ENCODE data around the gene NTM.
A peak's percentile ranks its signal among the peaks of the same experiment; 100 is the strongest.

NTM gene

DNA sequence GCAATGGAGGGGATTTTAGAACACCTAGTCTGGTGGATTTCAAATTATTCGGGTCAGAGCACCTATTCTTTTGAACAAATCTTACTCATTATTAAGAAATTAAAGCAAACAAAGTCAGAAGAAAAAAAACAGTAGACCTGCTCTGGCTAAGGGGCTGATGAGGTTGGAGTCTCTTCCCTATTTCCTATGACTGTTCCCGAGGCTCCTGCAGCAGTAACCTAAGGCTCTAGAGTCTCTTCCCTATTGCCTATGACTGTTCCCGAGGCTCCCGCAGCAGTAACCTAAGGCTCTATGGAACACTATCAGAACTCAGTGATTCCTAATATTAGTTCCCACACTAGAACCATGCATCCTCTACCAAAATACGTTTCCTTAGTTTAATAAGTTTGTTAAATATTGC lies 607.9 kb downstream of the NTM start:
- peaks cover 7% of the 10 kb centered on the region for H3K4me1 ChIP-seq (ENCODE audit: control insufficient read depth, insufficient read depth, low read length)
- H3K4me3 ChIP-seq (ENCODE audit: low read length): no peak overlapping the region

DNA sequence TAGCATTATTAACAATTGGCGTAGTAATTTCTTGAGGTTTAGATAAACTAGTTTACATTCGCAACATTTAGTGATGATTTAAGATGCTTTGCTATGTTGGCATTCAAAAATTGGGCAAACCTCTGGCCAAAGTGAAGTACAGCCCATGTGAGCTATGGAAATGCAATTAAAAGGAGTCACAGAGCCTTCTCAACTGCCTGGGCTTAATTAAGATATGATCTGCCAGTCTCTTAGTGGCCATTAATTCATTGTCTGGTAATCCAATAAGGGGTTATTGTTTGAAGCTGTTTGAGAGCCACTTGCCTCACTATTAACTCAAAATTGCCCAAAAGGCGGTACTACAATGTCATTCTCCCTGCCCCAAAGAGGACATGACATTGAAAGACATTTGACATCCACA lies 608.9 kb downstream of the NTM start:
- Histone ChIP-seq H3K4me1 (ENCODE audit: control insufficient read depth, insufficient read depth, low read length) (peaks cover 7% of the 10 kb centered on the region), H3K36me3 (ENCODE audit: control insufficient read depth, insufficient read depth, low read length, severe bottlenecking) (no peaks in the 10 kb centered on the region)
- no peak for DNase-seq (ENCODE audit: low read depth)

More for the DNA sequence above, 607.9 kb downstream of the NTM start:
- DNase-seq (ENCODE audit: low read depth): no peak
- no peaks in the 10 kb centered on the region for H3K9me3 ChIP-seq (ENCODE audit: control insufficient read depth, low read length)
- H3K36me3 ChIP-seq (ENCODE audit: control insufficient read depth, insufficient read depth, low read length, severe bottlenecking): no peaks in the 10 kb centered on the region
- H3K27me3 ChIP-seq (replicated peaks; ENCODE audit: control insufficient read depth, insufficient read depth, low read length): no peaks in the 10 kb centered on the region
- H3K9ac ChIP-seq (ENCODE audit: low read length): no peak overlapping the region

DNA sequence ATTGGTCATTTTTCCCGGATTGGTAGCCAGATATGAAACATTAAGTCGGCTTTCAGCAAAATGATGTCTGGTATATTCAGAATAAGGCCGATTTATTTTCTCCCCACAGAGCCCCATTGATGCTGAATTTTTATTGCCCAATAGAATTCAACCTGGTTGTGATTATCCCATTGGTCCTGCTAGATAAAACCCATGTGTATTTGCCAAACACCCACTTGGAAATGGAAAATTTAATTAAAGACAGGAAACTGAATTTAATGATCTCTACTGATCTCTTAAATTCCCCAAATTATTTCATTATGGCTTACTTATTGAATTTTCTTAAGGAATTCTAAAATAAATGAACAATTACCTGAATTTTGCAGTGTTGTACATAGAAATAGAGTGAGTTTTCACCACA lies 609.8 kb downstream of the NTM start:
- Histone ChIP-seq H3K9ac (ENCODE audit: low read length) (no peak overlapping the region), H3K4me1 (ENCODE audit: control insufficient read depth, insufficient read depth, low read length) (peaks cover 7% of the 10 kb centered on the region), H3K9me3 (ENCODE audit: control insufficient read depth, low read length) (no peaks in the 10 kb centered on the region), H3K27me3 (replicated peaks; ENCODE audit: control insufficient read depth, insufficient read depth, low read length) (no peaks in the 10 kb centered on the region), H3K4me3 (ENCODE audit: low read length) (no peak overlapping the region), H3K36me3 (ENCODE audit: control insufficient read depth, insufficient read depth, low read length, severe bottlenecking) (no peaks in the 10 kb centered on the region)
- DNase-seq (ENCODE audit: low read depth): no peak

More for the DNA sequence above, 608.9 kb downstream of the NTM start:
- H3K9me3 ChIP-seq (ENCODE audit: control insufficient read depth, low read length): no peaks in the 10 kb centered on the region
- no peak overlapping the region for H3K9ac ChIP-seq (ENCODE audit: low read length)
- H3K27me3 ChIP-seq (replicated peaks; ENCODE audit: control insufficient read depth, insufficient read depth, low read length): no peaks in the 10 kb centered on the region
- no peak overlapping the region for H3K4me3 ChIP-seq (ENCODE audit: low read length)

DNA sequence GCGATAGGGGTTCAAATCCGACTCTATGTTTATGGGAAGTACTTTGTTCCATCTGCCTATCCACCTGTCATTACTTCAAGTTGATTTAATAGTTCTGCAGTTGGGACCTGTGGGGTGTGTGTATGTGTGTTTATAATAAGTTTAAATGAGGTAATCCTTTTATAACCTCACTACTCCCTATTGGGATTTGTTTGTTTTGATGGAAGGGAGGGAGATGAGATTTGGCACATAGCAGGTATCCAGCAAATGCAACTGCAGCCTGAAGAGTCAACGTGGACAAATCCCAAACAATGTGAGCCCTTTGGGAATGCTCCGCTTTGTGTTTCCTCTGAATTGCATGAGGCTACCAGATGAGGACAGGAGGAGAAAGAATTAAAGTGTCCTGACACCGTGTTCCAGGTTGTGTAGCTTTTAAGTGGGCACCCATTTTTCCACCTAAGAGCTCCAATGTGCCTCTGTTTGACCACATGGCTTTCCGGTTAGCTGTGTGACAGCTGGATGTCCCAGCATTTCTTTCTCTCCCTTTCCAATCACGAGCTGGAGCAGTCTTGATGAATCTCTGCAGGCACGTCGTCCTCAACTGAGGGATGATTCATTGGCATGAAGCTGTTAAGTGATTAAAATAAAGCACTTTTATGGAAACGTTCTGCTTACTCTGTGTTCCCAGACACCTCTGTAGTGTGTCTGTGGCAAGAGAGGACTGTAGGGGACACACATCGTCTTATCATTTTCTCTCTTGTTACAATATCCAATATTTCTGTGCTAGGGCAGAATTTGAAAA lies 610.7 kb downstream of the NTM start:
- H3K9ac ChIP-seq (ENCODE audit: low read length): no peak overlapping the region
- peak overlapping the region; percentile 51 for H3K4me3 ChIP-seq (ENCODE audit: low read length)
- no peaks in the 10 kb centered on the region for H3K27me3 ChIP-seq (replicated peaks; ENCODE audit: control insufficient read depth, insufficient read depth, low read length)
- no peaks in the 10 kb centered on the region for H3K9me3 ChIP-seq (ENCODE audit: control insufficient read depth, low read length)
- H3K36me3 ChIP-seq (ENCODE audit: control insufficient read depth, insufficient read depth, low read length, severe bottlenecking): no peaks in the 10 kb centered on the region
- peaks cover 7% of the 10 kb centered on the region for H3K4me1 ChIP-seq (ENCODE audit: control insufficient read depth, insufficient read depth, low read length)
- DNase-seq (ENCODE audit: low read depth): no peak

DNA sequence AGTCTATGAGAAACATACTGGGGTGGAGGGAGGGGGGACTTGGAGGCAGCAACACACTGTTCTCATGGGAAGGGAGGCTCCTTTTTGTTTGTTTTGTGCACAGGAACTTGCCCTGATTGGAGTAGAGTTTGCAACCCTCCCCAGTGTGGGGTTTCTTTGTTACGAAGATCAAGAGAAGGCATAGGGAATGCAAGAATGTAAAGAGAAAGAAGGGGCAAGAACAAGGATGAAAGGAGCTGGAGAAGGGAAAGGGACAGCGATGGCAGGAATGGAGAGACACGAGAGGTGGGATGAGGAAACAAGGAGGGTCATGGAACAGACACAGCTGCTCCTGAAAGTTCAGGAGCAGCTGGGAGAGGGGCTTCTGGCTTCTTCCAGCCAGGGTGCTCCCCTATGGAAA lies 611.7 kb downstream of the NTM start:
- no peaks in the 10 kb centered on the region for H3K9me3 ChIP-seq (ENCODE audit: control insufficient read depth, low read length)
- H3K36me3 ChIP-seq (ENCODE audit: control insufficient read depth, insufficient read depth, low read length, severe bottlenecking): no peaks in the 10 kb centered on the region
- H3K27me3 ChIP-seq (replicated peaks; ENCODE audit: control insufficient read depth, insufficient read depth, low read length): no peaks in the 10 kb centered on the region
- no peak overlapping the region for H3K4me3 ChIP-seq (ENCODE audit: low read length)
- H3K9ac ChIP-seq (ENCODE audit: low read length): no peak overlapping the region
- DNase-seq (ENCODE audit: low read depth): no peak
- H3K4me1 ChIP-seq (ENCODE audit: control insufficient read depth, insufficient read depth, low read length): peaks cover 7% of the 10 kb centered on the region

DNA sequence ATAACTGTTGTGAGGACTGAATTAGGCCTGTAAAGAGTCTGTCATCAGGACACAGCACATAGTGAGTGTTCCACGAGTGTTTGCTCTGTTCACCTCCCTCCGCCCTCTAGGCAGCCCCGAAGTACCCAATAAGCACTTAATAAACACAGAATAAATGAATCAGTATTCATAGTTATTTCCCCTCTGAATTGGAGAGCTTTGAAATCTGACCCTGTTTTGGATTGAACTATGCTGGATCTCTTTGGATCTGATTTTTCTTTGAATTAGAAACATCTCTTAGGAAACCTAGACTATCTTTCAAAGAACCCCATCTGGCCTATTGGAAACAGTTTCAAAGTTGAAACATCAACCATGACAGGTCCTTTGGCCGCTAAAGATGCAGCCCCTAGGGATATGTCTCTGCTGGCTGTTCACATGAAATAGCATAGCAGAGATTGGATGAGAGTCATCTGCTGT lies 615.5 kb downstream of the NTM start:
- DNase-seq (ENCODE audit: low read depth): peak; percentile 23
- no peak overlapping the region for H3K9ac ChIP-seq (ENCODE audit: low read length)
- no peaks in the 10 kb centered on the region for H3K27me3 ChIP-seq (replicated peaks; ENCODE audit: control insufficient read depth, insufficient read depth, low read length)
- no peaks in the 10 kb centered on the region for H3K9me3 ChIP-seq (ENCODE audit: control insufficient read depth, low read length)
- H3K4me3 ChIP-seq (ENCODE audit: low read length): no peak overlapping the region
- peaks cover 6% of the 10 kb centered on the region for H3K4me1 ChIP-seq (ENCODE audit: control insufficient read depth, insufficient read depth, low read length)
- H3K36me3 ChIP-seq (ENCODE audit: control insufficient read depth, insufficient read depth, low read length, severe bottlenecking): no peaks in the 10 kb centered on the region

DNA sequence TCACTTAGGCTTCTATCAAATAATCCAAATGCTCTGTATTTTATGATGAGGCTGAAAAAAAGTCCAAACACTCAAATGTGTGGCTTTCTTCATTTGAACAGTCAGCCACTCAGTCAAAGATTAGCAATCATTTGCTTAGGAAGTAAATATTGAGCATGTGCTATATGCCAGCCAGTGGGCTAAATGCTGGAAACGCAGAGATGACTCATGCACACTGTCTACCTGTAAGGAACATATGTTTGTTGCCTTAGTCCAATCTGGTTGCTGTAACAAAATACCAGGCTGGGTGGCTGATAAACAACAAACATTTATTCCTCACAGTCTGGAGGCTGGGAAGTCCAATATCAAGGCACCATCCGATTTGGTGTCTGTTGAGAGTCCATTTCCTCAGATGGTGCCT lies 617.3 kb downstream of the NTM start:
- no peaks in the 10 kb centered on the region for H3K27me3 ChIP-seq (replicated peaks; ENCODE audit: control insufficient read depth, insufficient read depth, low read length)
- no peaks in the 10 kb centered on the region for H3K36me3 ChIP-seq (ENCODE audit: control insufficient read depth, insufficient read depth, low read length, severe bottlenecking)
- DNase-seq (ENCODE audit: low read depth): no peak
- H3K9me3 ChIP-seq (ENCODE audit: control insufficient read depth, low read length): no peaks in the 10 kb centered on the region
- H3K4me1 ChIP-seq (ENCODE audit: control insufficient read depth, insufficient read depth, low read length): no peaks in the 10 kb centered on the region
- no peak overlapping the region for H3K4me3 ChIP-seq (ENCODE audit: low read length)
- H3K9ac ChIP-seq (ENCODE audit: low read length): no peak overlapping the region

DNA sequence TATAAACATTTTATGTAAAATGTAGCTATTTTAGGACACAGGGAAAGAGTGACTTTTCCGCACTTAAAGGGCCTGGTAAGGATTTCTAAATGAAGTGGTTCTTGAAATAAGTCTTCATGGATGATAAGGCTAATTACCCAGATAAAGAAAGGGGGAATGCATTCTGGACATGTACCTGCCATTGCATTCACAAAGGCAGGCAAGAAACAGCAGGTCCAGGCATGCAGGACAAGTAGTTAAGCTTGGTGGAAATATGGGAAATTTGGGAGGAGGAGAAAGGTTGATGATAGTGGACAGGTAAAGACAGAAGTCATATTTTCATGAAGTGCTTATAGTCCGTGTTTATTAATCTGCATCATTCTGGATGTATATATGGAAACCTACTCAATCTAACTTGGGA lies 621.2 kb downstream of the NTM start:
- Histone ChIP-seq H3K27me3 (replicated peaks; ENCODE audit: control insufficient read depth, insufficient read depth, low read length) (no peaks in the 10 kb centered on the region), H3K4me3 (ENCODE audit: low read length) (no peak overlapping the region), H3K9me3 (ENCODE audit: control insufficient read depth, low read length) (peaks cover 16% of the 10 kb centered on the region), H3K36me3 (ENCODE audit: control insufficient read depth, insufficient read depth, low read length, severe bottlenecking) (no peaks in the 10 kb centered on the region), H3K4me1 (ENCODE audit: control insufficient read depth, insufficient read depth, low read length) (no peaks in the 10 kb centered on the region), H3K9ac (ENCODE audit: low read length) (no peak overlapping the region)
- DNase-seq (ENCODE audit: low read depth): no peak

DNA sequence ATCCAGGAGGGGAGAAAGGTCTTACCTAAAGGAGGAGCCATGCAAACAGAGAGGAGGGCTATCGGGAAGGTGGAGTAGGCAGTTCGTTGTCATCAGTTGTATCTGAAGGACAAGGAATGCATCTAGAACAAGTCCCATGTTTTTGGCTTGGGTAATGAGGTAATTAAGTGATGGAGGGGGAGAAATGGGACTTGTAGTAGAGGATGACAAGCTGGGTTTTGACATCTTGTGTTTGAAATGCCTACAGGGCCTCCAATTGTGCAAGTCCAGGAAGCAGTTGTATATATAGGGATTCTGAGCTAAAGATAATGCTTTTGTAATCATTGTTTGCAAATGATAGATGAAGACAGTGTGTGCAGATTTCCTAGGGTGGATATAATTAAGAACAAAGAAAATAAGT lies 622.8 kb downstream of the NTM start:
- no peak overlapping the region for H3K4me3 ChIP-seq (ENCODE audit: low read length)
- peak; percentile 44 for DNase-seq (ENCODE audit: low read depth)
- H3K36me3 ChIP-seq (ENCODE audit: control insufficient read depth, insufficient read depth, low read length, severe bottlenecking): no peaks in the 10 kb centered on the region
- H3K9ac ChIP-seq (ENCODE audit: low read length): no peak overlapping the region
- H3K27me3 ChIP-seq (replicated peaks; ENCODE audit: control insufficient read depth, insufficient read depth, low read length): no peaks in the 10 kb centered on the region
- H3K9me3 ChIP-seq (ENCODE audit: control insufficient read depth, low read length): peaks cover 16% of the 10 kb centered on the region
- H3K4me1 ChIP-seq (ENCODE audit: control insufficient read depth, insufficient read depth, low read length): no peaks in the 10 kb centered on the region

DNA sequence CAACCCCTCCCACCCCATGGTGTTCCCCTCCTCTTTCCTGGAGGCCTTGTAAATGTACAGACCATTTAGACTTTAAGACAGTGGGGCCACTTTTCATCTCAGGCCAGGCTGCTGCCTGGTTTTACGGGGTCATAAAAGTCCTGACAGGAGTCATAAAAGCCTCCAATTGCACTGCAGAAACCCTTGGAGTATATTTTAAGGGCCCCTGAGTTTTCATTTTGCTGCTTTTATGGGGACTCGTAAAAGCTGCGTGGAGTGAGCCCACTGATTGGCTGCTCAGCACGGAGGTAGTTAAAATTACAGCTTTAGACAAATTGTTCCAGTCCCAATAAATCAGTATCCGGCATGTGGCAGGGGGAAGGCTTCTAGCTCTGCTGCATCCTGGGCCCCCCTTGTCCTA lies 627.6 kb downstream of the NTM start:
- H3K27me3 ChIP-seq (replicated peaks; ENCODE audit: control insufficient read depth, insufficient read depth, low read length): no peaks in the 10 kb centered on the region
- H3K9ac ChIP-seq (ENCODE audit: low read length): no peak overlapping the region
- no peak for DNase-seq (ENCODE audit: low read depth)
- no peaks in the 10 kb centered on the region for H3K36me3 ChIP-seq (ENCODE audit: control insufficient read depth, insufficient read depth, low read length, severe bottlenecking)
- H3K4me1 ChIP-seq (ENCODE audit: control insufficient read depth, insufficient read depth, low read length): no peaks in the 10 kb centered on the region
- H3K4me3 ChIP-seq (ENCODE audit: low read length): no peak overlapping the region
- peaks cover 16% of the 10 kb centered on the region for H3K9me3 ChIP-seq (ENCODE audit: control insufficient read depth, low read length)

DNA sequence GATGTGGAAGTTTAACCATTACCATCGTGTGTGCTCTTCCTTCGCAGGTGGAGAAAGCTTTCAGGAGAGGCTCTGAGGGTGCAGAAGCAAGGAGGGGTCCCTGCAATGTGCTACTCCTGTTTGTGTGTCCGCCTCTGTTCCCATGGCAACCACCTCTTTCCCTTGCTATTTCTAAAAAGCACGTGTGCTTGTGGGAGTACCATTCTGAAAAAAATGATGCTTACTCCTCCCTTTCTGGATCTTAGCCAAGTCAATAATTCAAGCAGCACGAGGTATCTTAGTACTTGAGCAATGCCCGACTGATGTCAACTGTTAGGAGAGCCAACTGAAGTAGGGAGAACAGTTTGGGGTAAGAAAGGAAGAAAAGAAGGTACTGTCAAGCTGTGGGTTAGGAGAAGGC lies 628.7 kb downstream of the NTM start:
- peaks cover 16% of the 10 kb centered on the region for H3K9me3 ChIP-seq (ENCODE audit: control insufficient read depth, low read length)
- DNase-seq (ENCODE audit: low read depth): no peak

DNA sequence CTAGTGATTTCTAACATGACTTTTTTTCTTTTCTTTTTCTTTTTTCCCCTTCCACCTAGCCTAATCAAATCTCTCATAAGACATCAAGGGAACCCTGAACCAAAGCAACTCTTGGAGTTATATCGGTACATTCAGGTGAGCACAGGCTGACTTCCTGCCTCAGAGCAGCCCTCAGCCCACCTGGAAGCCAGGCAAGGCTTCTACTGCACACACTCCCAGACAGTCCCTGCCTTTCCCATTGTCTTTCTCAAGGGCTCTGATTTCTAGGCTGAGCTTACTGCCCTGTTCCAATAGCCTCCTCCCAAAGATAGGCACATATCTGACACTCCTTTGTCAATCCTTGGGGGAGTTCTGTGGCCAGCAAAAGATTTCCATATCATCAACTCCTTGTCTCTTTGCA lies 629.5 kb downstream of the NTM start:
- Histone ChIP-seq H3K27me3 (replicated peaks; ENCODE audit: control insufficient read depth, insufficient read depth, low read length) (no peaks in the 10 kb centered on the region), H3K9me3 (ENCODE audit: control insufficient read depth, low read length) (peaks cover 16% of the 10 kb centered on the region), H3K4me3 (ENCODE audit: low read length) (no peak overlapping the region), H3K9ac (ENCODE audit: low read length) (no peak overlapping the region), H3K36me3 (ENCODE audit: control insufficient read depth, insufficient read depth, low read length, severe bottlenecking) (no peaks in the 10 kb centered on the region), H3K4me1 (ENCODE audit: control insufficient read depth, insufficient read depth, low read length) (no peaks in the 10 kb centered on the region)
- DNase-seq (ENCODE audit: low read depth): no peak

More for the DNA sequence above, 628.7 kb downstream of the NTM start:
- no peak overlapping the region for H3K9ac ChIP-seq (ENCODE audit: low read length)
- no peak overlapping the region for H3K4me3 ChIP-seq (ENCODE audit: low read length)
- no peaks in the 10 kb centered on the region for H3K4me1 ChIP-seq (ENCODE audit: control insufficient read depth, insufficient read depth, low read length)
- H3K36me3 ChIP-seq (ENCODE audit: control insufficient read depth, insufficient read depth, low read length, severe bottlenecking): no peaks in the 10 kb centered on the region
- H3K27me3 ChIP-seq (replicated peaks; ENCODE audit: control insufficient read depth, insufficient read depth, low read length): no peaks in the 10 kb centered on the region

Data from adipocyte (in vitro differentiated cells).